HEK293 (cell line): ENCODE measurements around the gene PRODH2.

ENCODE experiments used
- ZBTB10 ChIP-seq: fragments of 450-650 bp; formaldehyde crosslinking; IDR thresholded peaks from 2 replicates; pipeline ENCODE4 v1.5.1; 2016; ENCODE audit warnings: missing biosample characterization, missing genetic modification characterization
- ZBTB7A ChIP-seq: fragments of 450-650 bp; formaldehyde crosslinking; IDR thresholded peaks from 2 replicates; pipeline ENCODE4 v1.5.1; 2016; ENCODE audit warnings: low read depth, missing biosample characterization, missing genetic modification characterization
- ZNF513 ChIP-seq: fragments of 450-650 bp; IDR thresholded peaks from 2 replicates; pipeline ENCODE4 v1.5.1; 2018; ENCODE audit warnings: missing biosample characterization, missing genetic modification characterization
- TF ChIP-seq, protein P1 (sequence below): fragments of 450-650 bp; formaldehyde crosslinking; IDR thresholded peaks from 2 replicates; pipeline ENCODE4 v1.5.1; 2016; ENCODE audit warnings: missing biosample characterization, missing genetic modification characterization
- TF ChIP-seq, protein P2 (sequence below): fragments of 450-650 bp; formaldehyde crosslinking; IDR thresholded peaks from 2 replicates; pipeline ENCODE4 v1.5.0; 2017; ENCODE audit warnings: missing biosample characterization, missing genetic modification characterization, borderline replicate concordance

DNA sequence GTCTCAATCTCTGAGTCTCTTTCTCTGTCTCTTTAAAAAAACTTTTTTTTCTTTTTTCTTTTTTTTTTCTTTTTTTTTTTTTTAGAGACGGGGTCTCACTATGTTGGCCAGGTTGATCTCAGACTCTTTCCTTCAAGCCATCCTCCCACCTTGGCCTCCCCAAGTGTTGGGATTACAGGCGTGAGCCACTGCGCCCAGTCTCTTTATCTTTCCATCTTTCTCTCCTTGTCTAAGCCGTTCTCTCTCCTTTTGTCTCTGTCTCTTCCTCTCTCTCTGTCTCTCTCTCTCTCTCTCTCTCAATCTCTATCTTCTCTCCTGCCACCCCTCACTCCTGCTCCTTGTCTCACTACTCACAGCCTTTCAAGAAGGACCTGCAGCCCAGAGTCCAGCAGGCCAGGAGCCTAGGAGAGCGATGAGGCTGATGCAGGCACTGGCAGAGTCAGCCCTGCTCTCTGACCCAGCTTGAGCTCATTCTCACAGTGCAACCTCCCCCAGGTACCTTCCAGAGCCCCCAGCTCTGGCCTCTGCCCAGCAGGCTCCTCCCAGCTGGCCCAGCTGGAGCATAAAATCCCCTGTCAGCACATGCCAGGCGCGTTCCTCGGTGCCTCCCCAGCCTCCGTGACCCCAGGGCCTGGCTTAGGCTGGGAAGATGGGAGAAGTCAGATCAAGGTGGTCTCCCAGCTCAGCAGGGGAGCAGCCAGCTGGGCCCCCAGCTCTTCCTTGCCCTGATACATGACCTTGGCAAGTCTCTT lies 39.6 kb upstream of the PRODH2 start, which contains the start of gene NPHS1:
- TF ChIP-seq, protein P1, sequence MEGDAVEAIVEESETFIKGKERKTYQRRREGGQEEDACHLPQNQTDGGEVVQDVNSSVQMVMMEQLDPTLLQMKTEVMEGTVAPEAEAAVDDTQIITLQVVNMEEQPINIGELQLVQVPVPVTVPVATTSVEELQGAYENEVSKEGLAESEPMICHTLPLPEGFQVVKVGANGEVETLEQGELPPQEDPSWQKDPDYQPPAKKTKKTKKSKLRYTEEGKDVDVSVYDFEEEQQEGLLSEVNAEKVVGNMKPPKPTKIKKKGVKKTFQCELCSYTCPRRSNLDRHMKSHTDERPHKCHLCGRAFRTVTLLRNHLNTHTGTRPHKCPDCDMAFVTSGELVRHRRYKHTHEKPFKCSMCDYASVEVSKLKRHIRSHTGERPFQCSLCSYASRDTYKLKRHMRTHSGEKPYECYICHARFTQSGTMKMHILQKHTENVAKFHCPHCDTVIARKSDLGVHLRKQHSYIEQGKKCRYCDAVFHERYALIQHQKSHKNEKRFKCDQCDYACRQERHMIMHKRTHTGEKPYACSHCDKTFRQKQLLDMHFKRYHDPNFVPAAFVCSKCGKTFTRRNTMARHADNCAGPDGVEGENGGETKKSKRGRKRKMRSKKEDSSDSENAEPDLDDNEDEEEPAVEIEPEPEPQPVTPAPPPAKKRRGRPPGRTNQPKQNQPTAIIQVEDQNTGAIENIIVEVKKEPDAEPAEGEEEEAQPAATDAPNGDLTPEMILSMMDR (tag by site-specific recombination): no peak
- TF ChIP-seq ZNF513 (tag by site-specific recombination) (no peak), ZBTB7A (no peak), ZBTB10 (tag by site-specific recombination) (no peak; the same call in 1 of the 2 replicates)
- TF ChIP-seq, protein P2, sequence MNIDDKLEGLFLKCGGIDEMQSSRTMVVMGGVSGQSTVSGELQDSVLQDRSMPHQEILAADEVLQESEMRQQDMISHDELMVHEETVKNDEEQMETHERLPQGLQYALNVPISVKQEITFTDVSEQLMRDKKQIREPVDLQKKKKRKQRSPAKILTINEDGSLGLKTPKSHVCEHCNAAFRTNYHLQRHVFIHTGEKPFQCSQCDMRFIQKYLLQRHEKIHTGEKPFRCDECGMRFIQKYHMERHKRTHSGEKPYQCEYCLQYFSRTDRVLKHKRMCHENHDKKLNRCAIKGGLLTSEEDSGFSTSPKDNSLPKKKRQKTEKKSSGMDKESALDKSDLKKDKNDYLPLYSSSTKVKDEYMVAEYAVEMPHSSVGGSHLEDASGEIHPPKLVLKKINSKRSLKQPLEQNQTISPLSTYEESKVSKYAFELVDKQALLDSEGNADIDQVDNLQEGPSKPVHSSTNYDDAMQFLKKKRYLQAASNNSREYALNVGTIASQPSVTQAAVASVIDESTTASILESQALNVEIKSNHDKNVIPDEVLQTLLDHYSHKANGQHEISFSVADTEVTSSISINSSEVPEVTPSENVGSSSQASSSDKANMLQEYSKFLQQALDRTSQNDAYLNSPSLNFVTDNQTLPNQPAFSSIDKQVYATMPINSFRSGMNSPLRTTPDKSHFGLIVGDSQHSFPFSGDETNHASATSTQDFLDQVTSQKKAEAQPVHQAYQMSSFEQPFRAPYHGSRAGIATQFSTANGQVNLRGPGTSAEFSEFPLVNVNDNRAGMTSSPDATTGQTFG (tag by site-specific recombination): no peak
